ENCODE results near the gene GMDS.
"Not testable (repeated sequence)": the region's sequence is repeated elsewhere in the genome, so short reads cannot be mapped to it uniquely, and the experiment has no call there.

GMDS gene

DNA sequence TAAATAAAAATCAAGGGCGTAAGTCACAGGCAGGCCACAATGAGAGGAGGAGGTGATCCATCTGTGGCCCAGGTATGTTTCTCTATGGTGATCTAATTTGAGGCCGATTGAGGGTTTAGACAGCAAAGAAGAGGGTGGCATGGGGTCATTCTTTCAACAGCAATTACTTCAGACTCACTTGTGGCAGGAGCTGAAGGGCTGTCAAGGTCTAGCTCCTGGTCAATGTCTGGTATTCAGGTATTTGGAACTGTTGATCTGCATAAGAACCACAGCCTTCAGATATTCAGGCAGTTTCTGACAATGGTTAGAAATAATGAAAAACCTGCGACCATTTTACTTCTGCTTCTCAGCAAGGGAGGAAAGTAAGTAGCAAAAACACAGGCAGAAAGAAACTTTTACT is 376.1 kb downstream of the GMDS start:
- DNase-seq (ENCODE audit: low read depth in 4 of 4, low spot score in 1 of 4) = no peak

DNA sequence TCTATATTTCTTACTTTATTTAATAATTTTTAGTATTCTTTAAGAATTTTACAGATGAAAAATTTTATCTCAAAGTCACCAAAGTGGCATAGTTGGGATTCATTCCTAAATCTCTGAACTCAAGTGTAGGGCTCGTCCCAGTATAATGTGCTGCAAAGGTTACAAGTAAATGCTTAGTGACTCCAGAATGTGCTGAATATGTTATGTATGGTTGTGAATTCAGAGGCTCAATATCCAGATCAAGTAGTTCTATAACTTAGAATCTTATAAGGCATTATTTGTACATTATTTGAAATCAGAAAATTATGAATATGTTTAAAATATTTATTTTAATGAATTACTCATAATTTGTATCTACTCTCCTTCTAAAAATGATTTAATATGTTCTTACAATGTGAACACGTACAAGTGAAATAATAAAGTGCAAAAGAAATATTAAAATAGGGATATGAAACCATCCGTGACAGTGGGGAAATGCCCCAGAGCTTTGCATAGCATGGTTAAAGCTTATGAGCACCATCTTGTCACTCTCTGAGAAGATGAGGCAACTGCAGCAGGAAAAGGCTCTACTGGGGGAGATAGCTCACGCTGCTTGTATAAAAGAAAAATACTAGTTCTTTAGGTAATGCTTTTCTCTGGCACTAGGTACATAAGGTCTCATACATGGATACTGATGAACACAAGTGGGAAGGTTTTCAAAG is 376.7 kb downstream of the GMDS start:
- DNase-seq (ENCODE audit: low read depth in 4 of 4, low spot score in 1 of 4) = no peak

- no peak for DNase-seq (ENCODE audit: low read depth in 4 of 4, low spot score in 1 of 4)
Observed at GRCh38 chr6:1867197-1867596, 378.2 kb downstream of the GMDS start.

DNA sequence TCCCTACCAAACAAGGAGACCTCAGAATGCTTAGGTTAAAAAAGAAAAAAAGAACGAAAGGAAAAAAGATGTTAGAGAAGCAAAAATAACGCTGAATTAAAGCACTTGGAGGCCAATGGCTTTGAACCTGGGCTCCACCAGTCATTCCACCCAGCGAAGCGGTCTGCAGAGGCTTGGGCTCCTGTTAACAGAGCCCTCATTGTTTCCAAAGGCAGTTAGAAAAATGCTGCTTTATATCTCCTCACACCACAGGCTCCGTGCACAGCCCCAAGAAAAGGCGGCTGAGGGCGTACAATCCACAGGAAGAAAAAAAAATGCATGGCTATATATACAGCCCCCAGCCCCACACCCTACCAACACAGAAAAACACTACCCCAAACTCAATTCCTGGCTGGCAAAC is 379.8 kb downstream of the GMDS start:
- DNase-seq (ENCODE audit: low read depth in 4 of 4, low spot score in 1 of 4) = no peak

DNA sequence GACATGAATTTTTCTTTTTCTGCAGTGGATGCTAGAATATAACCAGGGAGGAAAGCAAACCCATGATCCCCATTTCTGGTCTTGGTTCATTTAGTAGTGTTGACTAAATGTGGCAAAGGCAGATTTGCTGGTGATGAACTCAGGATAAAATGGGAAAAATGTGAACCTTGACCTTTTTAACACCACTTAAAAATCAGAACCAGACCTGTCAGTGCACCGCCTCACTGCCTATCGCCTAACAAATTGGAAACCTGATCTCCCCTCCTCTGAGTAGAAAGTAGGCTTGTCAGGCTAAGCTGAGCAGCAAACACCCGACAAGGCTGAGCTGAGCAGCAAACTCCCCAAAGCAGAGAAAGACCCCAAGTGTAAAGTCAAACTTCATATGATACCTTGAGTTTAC is 380.9 kb downstream of the GMDS start:
- no peak for DNase-seq (ENCODE audit: low read depth in 4 of 4, low spot score in 1 of 4)

DNA sequence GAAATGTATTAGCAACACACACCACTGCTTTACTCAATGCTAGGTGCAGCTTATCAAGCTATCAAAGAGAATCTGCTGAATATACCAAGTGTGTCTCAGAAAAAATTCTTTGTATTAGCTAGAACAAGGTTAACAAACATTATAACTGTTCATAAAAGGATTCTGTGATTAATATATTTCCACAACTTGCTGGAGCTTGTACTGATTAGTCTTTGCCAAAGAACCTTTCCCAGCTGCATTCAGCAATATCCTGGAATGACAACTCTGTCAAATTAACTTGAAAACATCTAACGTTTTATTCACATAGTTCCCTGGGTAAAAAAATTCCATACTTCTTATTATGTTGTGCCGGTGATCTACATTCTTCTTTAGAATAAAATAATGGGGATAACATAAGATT is 383.0 kb downstream of the GMDS start:
- DNase-seq (ENCODE audit: low read depth in 4 of 4, low spot score in 1 of 4) = no peak

- no peak for DNase-seq (ENCODE audit: low read depth in 4 of 4, low spot score in 1 of 4)
Observed at GRCh38 chr6:1860756-1861348, 384.6 kb downstream of the GMDS start.

- no peak for DNase-seq (ENCODE audit: low read depth in 4 of 4, low spot score in 1 of 4)
Observed at GRCh38 chr6:1858859-1859258, 386.5 kb downstream of the GMDS start.

- DNase-seq (ENCODE audit: low read depth in 4 of 4, low spot score in 1 of 4) = no peak
Observed at GRCh38 chr6:1858196-1858595, 387.2 kb downstream of the GMDS start.

GRCh38 chr6:1856381-1856780 is 389.0 kb downstream of the GMDS start:
- DNase-seq (ENCODE audit: low read depth in 4 of 4, low spot score in 1 of 4) = no peak

GRCh38 chr6:1855890-1856289 is 389.5 kb downstream of the GMDS start:
- DNase-seq (ENCODE audit: low read depth in 4 of 4, low spot score in 1 of 4) = no peak

DNA sequence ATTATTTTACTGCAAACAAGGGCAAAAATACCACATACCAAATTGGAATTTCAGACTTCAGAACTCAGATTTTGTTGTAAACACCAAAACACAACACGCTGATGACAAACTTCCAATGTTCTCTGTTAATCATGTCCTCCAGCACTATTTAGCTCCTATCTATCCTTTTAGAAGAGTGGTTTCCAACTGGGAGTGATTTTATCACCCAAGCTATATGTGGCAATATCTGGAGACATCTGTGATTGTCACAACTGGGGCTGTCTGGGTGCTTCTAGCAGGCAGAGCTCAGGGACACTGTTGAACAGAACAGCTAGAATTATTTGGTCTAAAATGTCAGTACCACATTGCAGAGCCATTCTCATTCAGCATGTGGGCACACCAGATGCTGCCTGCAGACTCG is 391.1 kb downstream of the GMDS start:
- no peak for DNase-seq (ENCODE audit: low read depth in 4 of 4, low spot score in 1 of 4)

- no peak for DNase-seq (ENCODE audit: low read depth in 4 of 4, low spot score in 1 of 4)
Observed at GRCh38 chr6:1853761-1854160, 391.6 kb downstream of the GMDS start.

GRCh38 chr6:1851681-1852456 is 393.5 kb downstream of the GMDS start:
- DNase-seq (ENCODE audit: low read depth in 4 of 4, low spot score in 1 of 4) = no peak

- no peak for DNase-seq (ENCODE audit: low read depth in 4 of 4, low spot score in 1 of 4)
Observed at GRCh38 chr6:1850840-1851157, 394.6 kb downstream of the GMDS start.

- no peak for DNase-seq (ENCODE audit: low read depth in 4 of 4, low spot score in 1 of 4)
Observed at GRCh38 chr6:1850121-1850839, 395.1 kb downstream of the GMDS start.

DNA sequence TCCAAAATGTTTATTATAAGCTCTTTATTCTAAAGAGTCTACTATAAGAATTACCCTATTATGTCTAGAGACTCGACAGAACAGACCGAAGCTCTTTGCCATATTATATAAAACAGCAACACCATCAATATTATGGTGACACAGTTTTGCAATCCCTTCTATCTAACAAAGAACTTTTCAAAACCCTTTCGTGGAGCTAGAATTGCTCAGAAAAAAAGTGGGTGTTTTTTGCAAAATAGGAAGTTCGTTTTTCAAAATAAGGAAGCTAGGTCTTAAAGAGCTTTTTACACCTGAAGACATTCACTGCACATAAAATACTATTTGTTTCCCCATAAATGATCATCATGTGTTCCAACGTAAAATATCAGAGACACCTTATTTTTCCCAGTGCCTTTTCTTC is 395.7 kb downstream of the GMDS start:
- no peak for DNase-seq (ENCODE audit: low read depth in 4 of 4, low spot score in 1 of 4)

- DNase-seq (ENCODE audit: low read depth in 4 of 4, low spot score in 1 of 4) = no peak
Observed at GRCh38 chr6:1848752-1849151, 396.7 kb downstream of the GMDS start.

DNA sequence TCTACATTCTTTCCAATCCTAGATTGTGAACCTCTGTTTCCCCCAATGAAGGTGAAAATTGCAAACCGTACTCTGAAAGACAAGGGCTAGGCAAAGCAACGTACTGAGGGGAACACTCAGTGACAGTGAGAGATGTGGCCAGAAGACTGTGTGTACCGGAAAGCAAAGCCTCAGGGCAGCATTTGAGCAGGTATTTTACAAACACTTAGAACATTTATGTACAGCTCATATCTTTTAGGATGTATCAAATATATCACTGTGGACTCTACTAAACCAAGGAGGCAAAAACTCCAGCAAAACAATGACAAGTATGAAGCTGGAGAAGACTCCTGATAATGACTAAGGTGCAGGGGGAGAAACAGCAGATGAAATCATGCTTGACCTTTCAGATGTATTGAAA is 398.8 kb downstream of the GMDS start:
- DNase-seq (ENCODE audit: low read depth in 4 of 4, low spot score in 1 of 4) = no peak

- DNase-seq (ENCODE audit: low read depth in 4 of 4, low spot score in 1 of 4) = not testable (repeated sequence)
Observed at GRCh38 chr6:1845543-1845942, 399.9 kb downstream of the GMDS start.

DNA sequence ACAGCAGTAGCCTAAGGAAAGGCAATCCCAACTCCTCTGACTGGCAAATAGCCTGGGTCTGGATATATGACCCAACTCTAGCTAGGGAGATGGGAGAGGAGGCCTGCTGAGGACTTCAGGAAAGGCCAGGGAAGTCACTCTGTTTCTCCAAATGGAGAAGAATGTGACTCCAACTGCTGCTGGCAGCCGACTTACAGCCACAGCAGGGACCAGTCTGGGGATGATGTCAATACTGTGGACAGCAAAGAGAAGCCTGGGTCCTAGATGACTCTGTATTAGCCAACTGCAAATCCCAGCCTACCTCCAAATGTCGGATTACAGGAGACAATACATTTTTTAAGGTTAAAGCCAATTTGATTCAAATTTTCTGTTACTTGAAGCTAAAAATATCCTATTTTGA is 403.1 kb downstream of the GMDS start:
- DNase-seq (ENCODE audit: low read depth in 4 of 4, low spot score in 1 of 4) = no peak

DNA sequence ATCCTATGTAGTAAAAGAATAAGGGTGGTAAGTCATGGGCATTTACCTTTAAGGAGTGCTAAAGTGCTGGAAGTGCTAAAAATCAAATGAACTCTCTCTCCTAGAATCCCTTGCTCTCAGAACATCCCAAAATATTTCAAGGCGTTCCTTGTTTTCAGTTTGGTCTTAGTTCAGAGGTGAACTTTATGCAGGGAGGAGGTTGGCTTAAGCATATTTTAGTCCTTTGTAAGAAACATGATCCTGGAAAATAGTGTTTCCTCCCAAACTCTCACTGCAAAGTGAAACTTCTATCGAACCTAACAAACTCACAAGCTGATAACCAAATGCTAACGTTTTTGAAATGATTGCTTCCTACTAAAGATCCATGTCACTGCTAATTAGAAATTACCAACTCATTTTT is 404.3 kb downstream of the GMDS start:
- no peak for DNase-seq (ENCODE audit: low read depth in 4 of 4, low spot score in 1 of 4)
